ENCODE data around the gene MBTD1.
"Not testable (repeated sequence)": the region's sequence is repeated elsewhere in the genome, so short reads cannot be mapped to it uniquely, and the experiment has no call there.

Gene MBTD1

GRCh38 chr17:51255673-51256072, 4.2 kb downstream of the MBTD1 start:
- no peak for DNase-seq (ENCODE audit: low spot score)

- DNase-seq (ENCODE audit: low spot score) = no peak
Measured at GRCh38 chr17:51251010-51251409, 8.8 kb downstream of the MBTD1 start.

- DNase-seq (ENCODE audit: low spot score) = no peak
Measured at GRCh38 chr17:51250314-51250840, 9.5 kb downstream of the MBTD1 start.

DNA sequence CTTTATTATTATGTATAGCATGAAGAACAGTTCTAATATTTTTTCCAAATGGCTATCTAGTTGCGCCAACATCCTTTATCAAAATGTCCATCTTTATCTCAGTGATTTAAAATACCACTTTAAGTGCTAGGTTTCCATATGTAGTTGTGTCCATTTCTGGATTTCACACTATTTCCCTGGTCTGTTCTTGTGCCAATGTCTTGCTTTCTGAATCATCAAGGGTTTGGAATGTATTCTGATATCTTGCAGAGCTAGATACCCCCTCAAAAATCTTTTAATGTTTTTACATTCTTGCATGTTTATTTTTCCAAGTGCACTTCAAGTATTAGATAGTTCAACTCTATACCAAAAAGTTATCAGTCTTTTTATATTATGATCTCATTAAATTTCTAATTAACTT, 14.3 kb downstream of the MBTD1 start:
- no peak for DNase-seq (ENCODE audit: low spot score)

DNA sequence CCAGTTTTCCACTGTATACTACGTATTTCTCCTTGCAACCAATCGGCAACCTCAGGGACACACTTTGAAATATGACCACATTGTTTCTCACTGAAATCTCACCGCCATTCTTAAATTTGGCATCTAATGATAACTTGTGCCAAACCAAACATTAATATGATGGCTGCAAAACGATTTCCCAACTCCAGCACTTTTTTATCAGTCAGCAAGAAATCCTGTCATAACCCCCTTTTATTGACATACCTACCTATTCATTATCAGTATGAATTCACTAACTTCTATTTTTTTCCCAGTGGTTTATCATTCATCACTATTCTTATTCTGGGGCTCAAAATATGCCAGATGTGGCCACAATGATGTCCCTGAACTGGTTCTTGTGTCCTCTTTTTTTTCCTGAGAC, 15.8 kb downstream of the MBTD1 start:
- no peak for DNase-seq (ENCODE audit: low spot score)

- no peak for DNase-seq (ENCODE audit: low spot score)
Measured at GRCh38 chr17:51240275-51240674, 19.6 kb downstream of the MBTD1 start.

- no peak for DNase-seq (ENCODE audit: low spot score)
Measured at GRCh38 chr17:51238255-51238887, 21.5 kb downstream of the MBTD1 start.

DNA sequence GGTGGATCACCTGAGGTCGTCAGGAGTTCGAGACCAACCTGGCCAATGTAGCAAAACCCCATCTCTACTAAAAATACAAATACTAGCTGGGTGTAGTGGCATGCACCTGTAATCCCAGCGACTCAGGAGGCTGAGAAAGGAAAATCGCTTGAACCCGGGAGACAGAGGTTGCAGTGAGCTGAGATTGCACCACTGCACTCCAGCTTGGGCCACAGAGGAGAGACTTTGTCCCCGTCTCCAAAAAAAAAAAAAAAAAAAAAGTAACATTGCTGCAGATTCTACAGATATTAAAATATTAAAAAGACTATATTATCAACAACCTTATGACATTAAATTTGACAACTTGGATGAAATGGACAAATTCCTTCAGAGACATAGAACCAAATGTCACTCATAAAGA, 25.7 kb downstream of the MBTD1 start:
- no peak for DNase-seq (ENCODE audit: low spot score)

DNA sequence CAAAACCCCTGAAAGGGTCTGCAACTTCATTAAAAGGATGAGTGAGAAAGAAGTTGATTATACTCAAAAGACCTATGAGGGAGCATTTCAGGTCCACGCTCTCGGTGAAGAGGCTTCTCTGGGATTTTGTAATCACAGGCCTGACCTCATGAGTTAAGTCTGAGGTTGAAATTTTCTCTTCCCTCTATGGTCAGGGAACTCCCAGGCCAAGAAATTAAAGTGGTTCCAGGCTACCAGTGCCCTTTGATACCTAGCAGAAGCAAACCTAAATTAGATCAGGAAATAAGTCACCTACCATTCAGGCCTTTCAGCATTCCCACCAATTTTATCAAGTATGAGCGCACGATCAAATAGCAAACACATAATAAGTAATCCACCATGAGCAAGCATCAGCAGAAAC, 27.9 kb downstream of the MBTD1 start:
- DNase-seq (ENCODE audit: low spot score) = no peak

DNA sequence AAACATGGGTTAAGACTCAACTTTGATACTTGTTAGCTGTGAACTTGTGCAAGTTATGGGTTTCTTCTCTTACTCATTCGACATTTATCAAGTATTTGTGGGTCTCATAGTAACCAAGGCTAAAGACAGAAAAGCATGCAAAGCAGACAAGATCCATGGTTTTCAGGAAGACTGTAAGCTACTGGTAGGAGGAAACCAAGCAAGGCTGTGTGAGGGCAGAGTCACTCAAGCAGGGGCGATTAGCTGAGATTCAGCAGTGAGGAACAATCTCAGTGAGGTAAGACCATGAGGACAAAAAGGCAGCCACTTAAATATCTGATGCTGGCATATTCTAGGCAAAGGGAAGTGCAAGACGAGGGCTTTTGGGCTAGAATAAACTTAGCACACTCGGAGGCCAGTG, 29.5 kb downstream of the MBTD1 start:
- no peak for DNase-seq (ENCODE audit: low spot score)

DNA sequence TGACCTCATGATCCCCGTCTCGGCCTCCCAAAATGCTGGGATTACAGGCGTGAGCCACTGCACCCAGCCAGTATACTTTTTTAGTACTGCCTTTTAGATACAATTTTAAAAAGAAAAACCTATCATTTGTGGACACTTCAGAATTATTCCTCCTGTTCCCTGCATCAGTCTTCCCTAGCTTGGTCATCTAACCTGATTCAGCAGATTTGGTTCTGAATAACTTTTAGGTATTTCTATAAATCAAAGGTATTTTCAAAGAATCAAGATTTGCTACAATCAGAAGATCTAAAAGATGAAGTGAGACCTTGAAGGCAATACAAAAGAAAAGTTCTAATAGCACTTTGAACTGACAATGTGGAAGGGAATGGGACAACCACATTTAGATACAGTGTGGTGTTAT, 30.0 kb downstream of the MBTD1 start:
- DNase-seq (ENCODE audit: low spot score) = no peak

DNA sequence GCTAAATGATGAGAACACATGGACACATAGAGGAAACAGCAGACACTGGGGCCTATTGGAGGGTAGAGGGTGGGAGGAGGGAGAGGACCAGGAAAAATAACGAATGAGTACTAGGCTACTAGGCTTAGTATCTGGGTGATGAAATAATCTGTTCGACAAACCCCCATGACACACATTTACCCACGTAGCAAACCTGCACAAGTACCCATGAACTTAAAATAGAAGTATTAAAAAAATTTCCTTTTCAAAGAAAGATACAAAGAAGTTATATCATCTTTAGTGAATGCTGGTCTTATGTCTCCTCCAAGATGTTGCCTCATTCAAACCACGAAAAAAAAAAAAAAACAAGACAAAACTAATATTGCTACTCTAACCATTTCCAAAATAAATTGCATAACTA, 31.7 kb downstream of the MBTD1 start:
- DNase-seq (ENCODE audit: low spot score) = peak; percentile 13

DNA sequence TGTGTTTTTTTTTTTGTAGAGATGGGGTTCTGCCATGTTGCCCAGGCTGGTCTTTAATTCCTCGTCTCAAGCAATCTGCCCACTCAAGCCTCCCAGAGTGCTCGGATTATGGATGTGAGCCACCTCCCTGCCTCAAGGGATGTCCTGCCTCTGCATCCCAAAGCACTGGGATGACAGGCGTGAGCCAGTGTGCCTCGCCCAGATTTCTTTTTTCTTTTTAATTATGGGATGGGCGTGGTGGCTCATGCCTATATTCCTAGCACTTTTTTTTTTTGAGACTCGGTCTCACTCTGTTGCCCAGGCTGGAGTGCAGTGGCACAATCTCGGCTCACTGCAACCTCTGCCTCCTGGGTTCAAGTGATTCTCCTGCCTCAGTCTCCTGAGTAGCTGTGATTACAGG, 34.3 kb downstream of the MBTD1 start:
- DNase-seq (ENCODE audit: low spot score) = not testable (repeated sequence)

GRCh38 chr17:51224402-51225262, 35.2 kb downstream of the MBTD1 start:
- DNase-seq (ENCODE audit: low spot score) = peak; percentile 10

DNA sequence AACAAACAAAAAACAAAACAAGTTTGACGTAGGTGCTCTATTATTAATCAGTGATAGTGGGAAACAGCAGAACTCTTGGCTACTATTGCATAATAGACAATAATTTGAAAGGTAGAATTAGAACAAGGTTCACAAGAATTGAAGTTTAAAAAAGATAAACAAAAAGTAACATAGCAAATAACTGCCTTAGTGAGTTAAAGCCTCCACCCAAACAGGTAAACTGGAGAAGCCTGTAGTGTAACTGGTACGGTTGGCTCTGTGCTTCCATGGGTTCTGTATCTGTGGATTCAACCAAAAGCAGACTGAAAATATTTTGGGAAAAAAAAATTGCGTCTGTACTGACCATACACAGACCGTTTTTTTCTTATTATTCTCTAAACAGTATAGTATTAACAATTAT, 38.5 kb downstream of the MBTD1 start:
- DNase-seq (ENCODE audit: low spot score) = no peak

GRCh38 chr17:51217946-51218345, 41.9 kb downstream of the MBTD1 start:
- no peak for DNase-seq (ENCODE audit: low spot score)

- no peak for DNase-seq (ENCODE audit: low spot score)
Measured at GRCh38 chr17:51214920-51215319, 44.9 kb downstream of the MBTD1 start.

DNA sequence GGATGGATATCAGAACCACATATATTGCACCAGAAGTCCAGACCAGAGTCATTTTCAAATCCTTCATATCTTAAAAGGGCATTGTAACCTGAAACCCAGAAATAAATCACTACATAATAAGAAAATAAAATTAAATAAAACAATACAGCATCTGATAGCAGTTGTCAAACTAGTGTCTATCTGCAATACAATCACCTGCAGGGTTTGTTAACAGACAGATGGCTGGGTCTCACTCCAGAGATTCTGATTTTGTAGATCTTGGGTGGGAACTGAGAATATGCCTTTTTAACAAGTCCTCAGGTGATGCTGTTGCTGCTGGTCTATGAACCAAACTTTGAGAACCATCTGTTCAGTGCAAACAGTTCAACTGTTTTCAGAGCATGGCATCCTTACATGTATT, 56.0 kb downstream of the MBTD1 start:
- no peak for DNase-seq (ENCODE audit: low spot score)

- no peak for DNase-seq (ENCODE audit: low spot score)
Measured at GRCh38 chr17:51200846-51201245, 59.0 kb downstream of the MBTD1 start.

- DNase-seq (ENCODE audit: low spot score) = no peak
Measured at GRCh38 chr17:51200295-51200694, 59.6 kb downstream of the MBTD1 start.

DNA sequence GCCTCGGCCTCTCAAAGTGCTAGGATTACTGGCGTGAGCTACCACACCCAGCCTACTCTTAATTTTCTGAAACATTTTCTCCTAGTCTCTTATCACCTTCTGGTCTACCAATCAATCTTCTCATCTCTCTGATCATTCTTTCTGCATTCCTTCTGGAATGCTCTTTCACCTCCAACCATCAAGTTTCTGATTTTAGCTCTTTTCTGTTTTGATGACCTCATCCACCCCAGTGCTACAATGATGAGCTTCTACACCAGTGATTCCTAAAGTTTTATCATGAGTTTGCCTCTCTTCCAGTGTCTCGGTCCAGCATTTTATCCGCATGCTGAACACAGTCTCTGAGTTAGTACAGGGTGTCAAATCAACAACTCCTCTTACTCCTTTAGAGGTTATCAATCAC, 62.1 kb downstream of the MBTD1 start:
- no peak for DNase-seq (ENCODE audit: low spot score)

- no peak for DNase-seq (ENCODE audit: low spot score)
Measured at GRCh38 chr17:51191895-51192294, 68.0 kb downstream of the MBTD1 start.

GRCh38 chr17:51189628-51190027, 70.2 kb downstream of the MBTD1 start:
- DNase-seq (ENCODE audit: low spot score) = no peak

DNA sequence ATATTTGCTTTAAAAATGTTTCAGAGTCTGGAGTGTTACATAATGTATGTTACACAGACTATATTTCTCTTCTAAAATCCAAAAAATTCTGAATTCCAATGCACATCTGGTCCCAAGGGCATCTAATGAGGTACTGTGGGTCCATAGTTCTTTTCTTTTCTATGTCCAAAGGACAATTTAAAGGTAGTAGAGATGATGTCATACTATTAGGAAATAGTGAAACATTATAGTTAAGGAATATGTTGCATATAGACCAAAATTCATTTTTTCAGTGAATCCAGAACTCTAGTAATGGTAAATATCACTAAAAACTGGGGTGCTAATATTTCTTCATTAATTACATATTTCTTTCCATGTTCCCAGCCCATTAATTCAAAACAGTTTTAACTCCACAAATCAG, 70.7 kb downstream of the MBTD1 start:
- no peak for DNase-seq (ENCODE audit: low spot score)
